Endothelial cell of umbilical vein (primary cell): ENCODE data around the gene TMOD2. TPM values are rescaled to one million over a fixed set of nuclear protein-coding genes. Genes with fewer than 3 reads are reported as not detected.

Experiments used
- BruUV-seq: library from RNA; stranded (reverse); fragments of 400-500 nt; replicated peaks from 2 replicates; lab custom pipeline; 2021; lab: Mats Ljungman, UMichigan
- CTCF ChIA-PET: fragments of 300-600, 350-600 bp; sonication (Branson Sonifier 250); formaldehyde crosslinking; loops from one replicate; lab custom pipeline; 2021; ENCODE audit warnings: antibody characterized with exemption, inconsistent platforms; lab: Charles Lee
- POLR2A ChIA-PET: fragments of 300-600, 350-600 bp; sonication (Branson Sonifier 250); formaldehyde crosslinking; loops from one replicate; lab custom pipeline; 2021; ENCODE audit warnings: antibody characterized with exemption, inconsistent platforms; lab: Charles Lee
- DNase-seq: peaks from one replicate; pipeline ENCODE4 v3.0.0-alpha.2; 2011; ENCODE audit warnings: low read depth, low spot score
- FAIRE-seq: peaks from 2 replicates; lab custom pipeline; 2011; peaks lifted over from hg19 to GRCh38; lab: Jason Lieb, UNC
- H2AFZ ChIP-seq: 2 replicates; pipeline ENCODE4 v1.6.0; 2012; ENCODE audit warnings: low read depth, low read length, control low read depth, inconsistent platforms
- H3K27ac ChIP-seq: 2 replicates; pipeline ENCODE4 v1.5.1; 2011; ENCODE audit warnings: low read depth, mild to moderate bottlenecking, control low read depth, low read length, moderate library complexity; ENCODE audit not compliant: insufficient read depth
- H3K27me3 ChIP-seq, 2 experiments: 2 replicates each; pipeline versions ENCODE4 v1.6.0 to v1.6.1; 2011; ENCODE audit warnings: low read length in 2 of 2, mixed read lengths in 1 of 2; ENCODE audit not compliant: control insufficient read depth in 2 of 2, insufficient read depth in 2 of 2
- H3K36me3 ChIP-seq, 2 experiments: 2 replicates in 1 of 2; 3 replicates in 1 of 2; pipeline ENCODE4 v1.5.1; 2011; ENCODE audit warnings: low read length in 2 of 2, mild to moderate bottlenecking in 1 of 2, moderate library complexity in 1 of 2; ENCODE audit not compliant: control insufficient read depth in 2 of 2, insufficient read depth in 2 of 2; ENCODE audit errors: extremely low read depth in 1 of 2
- H3K4me1 ChIP-seq: 3 replicates; pipeline ENCODE4 v1.5.1; 2011; ENCODE audit warnings: mild to moderate bottlenecking, low read length; ENCODE audit not compliant: control insufficient read depth, insufficient read depth; ENCODE audit errors: extremely low read depth
- H3K4me2 ChIP-seq: 2 replicates; pipeline ENCODE4 v1.6.1; 2011; ENCODE audit warnings: low read length, control low read depth, mixed read lengths; ENCODE audit not compliant: insufficient read depth
- H3K4me3 ChIP-seq, 3 experiments: fragments of 200-600 bp in 1 of 3; sonication (generic), shearing (Covaris generic) in 1 of 3; replicated peaks in 1 of 3; 2 replicates each; pipeline ENCODE4 v1.5.1; 2011 to 2016; ENCODE audit warnings: control low read depth in 3 of 3, low read length in 3 of 3, mild to moderate bottlenecking in 2 of 3, inconsistent platforms in 1 of 3, low read depth in 1 of 3, moderate library complexity in 1 of 3; ENCODE audit not compliant: insufficient read depth in 1 of 3
- H3K79me2 ChIP-seq: 2 replicates; pipeline ENCODE4 v1.6.0; 2012; ENCODE audit warnings: low read length, inconsistent platforms; ENCODE audit not compliant: control insufficient read depth, insufficient read depth
- H3K9ac ChIP-seq: replicated peaks from 2 replicates; pipeline ENCODE3; 2011; ENCODE audit warnings: low read length, control low read depth; ENCODE audit not compliant: insufficient read depth; ENCODE audit errors: extremely low read depth
- H3K9me1 ChIP-seq: replicated peaks from 3 replicates; pipeline ENCODE4 v1.6.0; 2011; ENCODE audit warnings: mild to moderate bottlenecking, low read length; ENCODE audit not compliant: control insufficient read depth, insufficient read depth; ENCODE audit errors: extremely low read depth
- H3K9me3 ChIP-seq: replicated peaks from 2 replicates; pipeline ENCODE4 v1.5.1; 2012; ENCODE audit warnings: low read length, inconsistent platforms; ENCODE audit not compliant: control insufficient read depth, insufficient read depth
- H4K20me1 ChIP-seq: replicated peaks from 2 replicates; pipeline ENCODE3; 2011; ENCODE audit warnings: mild to moderate bottlenecking, low read length; ENCODE audit not compliant: control insufficient read depth, insufficient read depth; ENCODE audit errors: extremely low read depth
- GATA2 ChIP-seq: IDR thresholded peaks from 2 replicates; pipeline ENCODE4 v1.7.0; 2011; ENCODE audit warnings: low read depth, mild to moderate bottlenecking, moderate library complexity, mixed read lengths, low read length; ENCODE audit not compliant: insufficient read length, insufficient read depth
- JUN ChIP-seq: IDR thresholded peaks from 2 replicates; pipeline ENCODE4 v1.6.1; 2011; ENCODE audit warnings: borderline replicate concordance, low read depth; ENCODE audit not compliant: insufficient read length, insufficient read depth
- POLR2A ChIP-seq: IDR thresholded peaks from 2 replicates; pipeline ENCODE4 v1.6.1; 2012; ENCODE audit warnings: low read depth, mild to moderate bottlenecking, control low read depth, low read length
- dilution Hi-C: fragments of 300-500 bp; cut with MboI; formaldehyde crosslinking; loops from one replicate; pipeline ENCODE4 v1.15.0; 2019; ENCODE audit warnings: low sequenced_read_pairs; ENCODE audit not compliant: extremely low pct_ligation_motif_present
- intact Hi-C: fragments of 100-400 bp; cut with micrococcal nuclease; formaldehyde crosslinking; loops from one replicate; pipeline ENCODE4 v1.10.0; 2022
- polyA plus RNA-seq, 4 experiments: library from polyadenylated mRNA; depleted of rRNA in 3 of 4; stranded (reverse) in 3 of 4; unstranded in 1 of 4; fragments of >200 nt; gene quantifications; 2 replicates each; pipeline versions ENCODE4 v1.2.1 to v1.2.3, GENCODE V29; 2011 to 2012; ENCODE audit warnings: missing spikeins in 1 of 4
- total RNA-seq: library from RNA; stranded (reverse); gene quantifications from 2 replicates; pipeline ENCODE4 v1.2.3, GENCODE V29; 2021
- TF ChIP-seq, protein P1 (sequence below): IDR thresholded peaks from 2 replicates; pipeline ENCODE4 v1.6.1; 2011; ENCODE audit not compliant: insufficient read depth, insufficient read length
- TF ChIP-seq, protein P2 (sequence below), 2 donors: IDR thresholded peaks; 1 replicate in 1 of 2; 2 replicates in 1 of 2; pipeline ENCODE4 v1.5.1; 2011; ENCODE audit warnings: low read length in 2 of 2, mild to moderate bottlenecking in 2 of 2, moderate library complexity in 2 of 2, control low read depth in 1 of 2, inconsistent platforms in 1 of 2, low read depth in 1 of 2; ENCODE audit not compliant: insufficient read depth in 1 of 2; ENCODE audit errors: extremely low read depth in 1 of 2

The TMOD2 gene
- total and polyA plus RNA-seq, 2 donors (not counting 3 experiments of a cell fraction or from before 2014, with no cell fraction given), result 0.46 to 2.7 TPM

DNA sequence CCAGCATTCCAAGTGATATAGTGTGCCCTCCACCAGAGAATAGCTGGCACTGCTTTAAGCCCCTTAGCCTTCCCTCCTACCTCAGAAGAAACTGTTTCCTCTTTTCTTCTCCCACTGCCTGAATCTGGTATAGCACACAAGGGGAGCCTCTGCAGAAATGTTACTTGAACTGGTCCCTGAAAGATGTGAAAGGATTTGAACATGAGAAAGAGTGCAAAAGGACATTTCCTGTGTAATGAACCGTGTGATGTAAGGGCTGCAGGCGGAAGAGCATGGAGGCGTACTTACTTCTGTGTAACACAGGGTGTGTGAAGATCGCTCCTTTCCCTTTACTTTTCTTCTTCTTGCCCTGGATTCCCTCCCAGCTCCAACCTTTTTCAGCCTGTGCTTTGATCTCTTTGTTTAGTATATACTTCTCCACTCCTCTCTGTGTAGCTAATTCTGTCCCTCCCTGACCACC lies 86.4 kb downstream of the TMOD2 start:
- POLR2A ChIA-PET, result no interaction called here
- H3K4me2 ChIP-seq, result peak overlapping the region; percentile 71
- intact Hi-C loops (no loop called here), dilution Hi-C loops (no loop called here)
- H3K27ac ChIP-seq, result peak overlapping the region; percentile 56
- peaks cover 99% of the 10 kb centered on the region for H3K79me2 ChIP-seq
- peak; percentile 78 for DNase-seq
- H3K9me3 ChIP-seq, result no peaks in the 10 kb centered on the region
- no peaks in the 10 kb centered on the region for H3K36me3 ChIP-seq
- H2AFZ ChIP-seq, result peak overlapping the region; percentile 3
- no peaks in the 10 kb centered on the region for H3K27me3 ChIP-seq
- H3K9me1 ChIP-seq, result no peaks in the 10 kb centered on the region
- H3K4me3 ChIP-seq, result peak overlapping the region in 1 of 3 experiments; percentile 21
- peak overlapping the region; percentile 28 for H3K9ac ChIP-seq
- peaks cover 51% of the 10 kb centered on the region for H3K4me1 ChIP-seq
- TF ChIP-seq GATA2 (no peak), JUN (no peak), POLR2A (no peak)
- TF ChIP-seq, protein P1, sequence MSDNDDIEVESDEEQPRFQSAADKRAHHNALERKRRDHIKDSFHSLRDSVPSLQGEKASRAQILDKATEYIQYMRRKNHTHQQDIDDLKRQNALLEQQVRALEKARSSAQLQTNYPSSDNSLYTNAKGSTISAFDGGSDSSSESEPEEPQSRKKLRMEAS, result no peak
- CTCF ChIA-PET, result interaction anchor here (1.1 to 2.3 kb wide), 6 partner anchors 20 to 61 kb away, joined by 3 to 8 read pairs (median 5); no protein-coding TSS in a partner anchor
- H4K20me1 ChIP-seq, result peaks cover 4% of the 10 kb centered on the region
- peak; percentile 89 for FAIRE-seq
- no TSS peak for BruUV-seq

DNA sequence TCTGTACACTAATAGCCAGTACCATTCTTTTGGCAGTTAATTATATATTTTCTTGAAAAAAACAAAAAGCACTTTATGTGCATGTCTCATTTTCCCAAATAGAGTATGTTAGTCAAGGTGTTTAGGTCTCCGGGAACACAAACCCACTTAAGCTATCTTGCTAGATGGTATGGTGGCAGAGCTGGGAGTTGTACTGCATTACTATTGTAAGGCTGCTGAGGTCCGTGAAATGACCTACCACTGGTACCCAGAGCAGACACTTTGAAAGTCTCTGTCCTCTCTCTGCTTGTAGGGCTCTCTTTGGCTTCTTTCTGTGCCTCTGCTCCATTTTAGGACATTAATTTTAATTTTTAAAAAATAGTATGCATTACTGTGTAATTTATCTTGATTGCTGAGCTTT lies 86.9 kb downstream of the TMOD2 start:
- Histone ChIP-seq H3K36me3 (no peaks in the 10 kb centered on the region), H3K79me2 (peaks cover 99% of the 10 kb centered on the region), H4K20me1 (peaks cover 3% of the 10 kb centered on the region), H3K4me2 (peak overlapping the region; percentile 71), H2AFZ (no peak overlapping the region), H3K9me3 (no peaks in the 10 kb centered on the region), H3K27ac (peak overlapping the region; percentile 56), H3K27me3 (no peaks in the 10 kb centered on the region), H3K9ac (no peak overlapping the region), H3K4me3 (no peak overlapping the region), H3K4me1 (peaks cover 55% of the 10 kb centered on the region), H3K9me1 (no peaks in the 10 kb centered on the region)
- no TSS peak for BruUV-seq
- dilution Hi-C loops (no loop called here), intact Hi-C loops (no loop called here)
- DNase-seq, result no peak
- ChIA-PET CTCF (interaction anchor here (1.1 to 2.3 kb wide), 6 partner anchors 20 to 62 kb away, joined by 3 to 8 read pairs (median 5); no protein-coding TSS in a partner anchor), POLR2A (interaction anchor here (0.6 kb wide), 1 partner anchor 28 kb away, joined by 3 read pairs; no protein-coding TSS in a partner anchor)
- TF ChIP-seq, protein P2, sequence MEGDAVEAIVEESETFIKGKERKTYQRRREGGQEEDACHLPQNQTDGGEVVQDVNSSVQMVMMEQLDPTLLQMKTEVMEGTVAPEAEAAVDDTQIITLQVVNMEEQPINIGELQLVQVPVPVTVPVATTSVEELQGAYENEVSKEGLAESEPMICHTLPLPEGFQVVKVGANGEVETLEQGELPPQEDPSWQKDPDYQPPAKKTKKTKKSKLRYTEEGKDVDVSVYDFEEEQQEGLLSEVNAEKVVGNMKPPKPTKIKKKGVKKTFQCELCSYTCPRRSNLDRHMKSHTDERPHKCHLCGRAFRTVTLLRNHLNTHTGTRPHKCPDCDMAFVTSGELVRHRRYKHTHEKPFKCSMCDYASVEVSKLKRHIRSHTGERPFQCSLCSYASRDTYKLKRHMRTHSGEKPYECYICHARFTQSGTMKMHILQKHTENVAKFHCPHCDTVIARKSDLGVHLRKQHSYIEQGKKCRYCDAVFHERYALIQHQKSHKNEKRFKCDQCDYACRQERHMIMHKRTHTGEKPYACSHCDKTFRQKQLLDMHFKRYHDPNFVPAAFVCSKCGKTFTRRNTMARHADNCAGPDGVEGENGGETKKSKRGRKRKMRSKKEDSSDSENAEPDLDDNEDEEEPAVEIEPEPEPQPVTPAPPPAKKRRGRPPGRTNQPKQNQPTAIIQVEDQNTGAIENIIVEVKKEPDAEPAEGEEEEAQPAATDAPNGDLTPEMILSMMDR (IDR thresholded peaks at IDR 0.05; ENCODE audit: extremely low read depth in 1 of 2, insufficient read depth in 1 of 2, low read depth in 1 of 2, low read length in 2 of 2), result no peak
- no peak for FAIRE-seq
